Erythroblast (primary cell): ENCODE measurements around the gene SIL1.

Experiments
- DNase-seq, 2 experiments: peaks; one replicate each; lab custom pipeline; 2025; lab: John Stamatoyannopoulos, UW
- GATA1 ChIP-seq: IDR thresholded peaks from 2 replicates; pipeline ENCODE4 v1.6.1; 2011; ENCODE audit warnings: low read depth, mild to moderate bottlenecking, control low read depth, low read length, moderate library complexity
- POLR2A ChIP-seq: IDR thresholded peaks from 2 replicates; pipeline ENCODE4 v1.6.1; 2011; ENCODE audit warnings: mild to moderate bottlenecking, low read length

Gene SIL1

DNA sequence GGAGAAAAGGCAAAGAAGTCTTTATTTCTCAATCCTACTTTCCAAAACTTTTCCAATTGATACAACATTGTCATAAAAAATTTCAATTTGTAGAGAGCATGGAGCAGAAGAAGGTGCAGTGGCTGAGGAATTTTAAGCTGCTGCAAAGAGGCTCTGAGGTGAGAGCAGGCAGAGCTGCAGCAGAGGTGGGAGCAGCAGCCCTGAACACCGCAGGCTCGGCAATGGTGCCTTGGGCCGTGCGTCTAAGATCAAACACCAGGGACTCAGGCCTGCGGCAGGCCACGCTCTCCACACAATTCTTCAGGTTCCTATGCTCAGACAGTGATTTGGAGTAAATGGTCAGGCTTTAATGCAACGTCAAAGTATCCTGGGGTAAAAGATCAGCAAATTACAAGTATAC, 46.3 kb downstream of the SIL1 start:
- TF ChIP-seq GATA1 (no peak), POLR2A (no peak)
- DNase-seq: no peak

DNA sequence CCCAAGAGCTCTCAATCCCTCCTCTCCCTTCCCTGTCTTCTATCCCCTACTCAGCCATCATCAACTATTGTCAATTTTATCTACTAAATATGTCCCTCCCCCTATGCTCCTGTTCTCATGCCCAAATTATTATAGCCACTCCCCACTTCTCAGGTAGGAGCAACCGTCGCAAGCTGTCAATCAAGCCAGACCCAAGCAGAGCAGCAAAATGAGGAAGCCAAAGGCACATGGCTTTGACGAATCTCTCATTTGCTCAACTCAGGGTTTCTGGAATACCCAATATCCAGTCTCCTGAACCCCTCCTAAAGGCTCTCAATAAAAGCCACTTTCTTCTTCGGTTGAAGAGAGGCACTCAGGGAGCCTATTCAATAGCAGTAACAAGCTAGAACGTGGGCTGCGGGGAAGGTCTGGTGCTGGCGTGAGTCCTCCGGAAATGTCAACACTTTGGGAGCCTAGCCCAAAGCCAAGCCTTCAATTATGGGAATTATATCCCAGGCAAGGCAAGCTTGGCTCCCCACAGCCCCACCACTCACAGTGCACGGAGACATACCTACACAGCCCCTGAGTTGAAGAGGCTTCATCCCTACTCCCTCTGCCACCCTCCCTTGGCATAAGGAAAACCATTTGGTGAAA, 47.7 kb downstream of the SIL1 start:
- TF ChIP-seq POLR2A: no peak
- no peak for TF ChIP-seq GATA1

DNA sequence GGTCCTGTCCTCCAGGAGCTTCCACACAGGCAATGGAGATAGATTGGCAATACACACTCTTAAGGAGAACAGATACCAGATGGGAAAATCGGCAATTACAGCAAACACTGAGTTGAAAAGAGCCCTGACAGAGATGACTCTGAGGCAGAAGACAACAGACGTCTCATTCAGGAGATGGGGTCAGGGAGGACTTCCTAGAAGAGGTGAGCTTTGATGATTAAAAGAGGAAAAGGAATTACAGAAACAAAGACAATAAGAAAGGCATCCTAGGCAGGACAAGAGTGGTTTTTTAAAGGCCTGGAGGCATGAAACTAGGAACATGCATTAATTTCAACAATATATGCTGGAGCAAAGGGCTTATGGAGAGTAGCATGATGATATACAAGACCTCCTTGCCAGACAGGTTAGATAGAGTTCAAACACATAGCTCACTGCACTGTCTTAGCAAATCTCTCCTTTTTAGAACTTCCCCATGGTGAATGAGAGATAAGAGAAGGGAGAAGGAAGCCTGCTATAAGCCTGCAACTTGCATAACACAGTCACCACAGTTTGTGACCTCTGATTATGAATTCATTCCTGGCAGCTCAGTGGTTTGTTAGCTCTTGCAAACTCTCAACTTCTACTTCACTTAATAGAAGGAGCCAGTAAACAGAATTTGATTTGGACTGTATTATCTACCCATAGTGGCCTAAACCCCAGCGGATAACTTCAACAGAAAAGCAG, 48.5 kb downstream of the SIL1 start:
- no peak for TF ChIP-seq POLR2A
- no peak for TF ChIP-seq GATA1
- DNase-seq: peak; percentile 12 to 20

More for the DNA sequence above, 47.7 kb downstream of the SIL1 start:
- DNase-seq: no peak

DNA sequence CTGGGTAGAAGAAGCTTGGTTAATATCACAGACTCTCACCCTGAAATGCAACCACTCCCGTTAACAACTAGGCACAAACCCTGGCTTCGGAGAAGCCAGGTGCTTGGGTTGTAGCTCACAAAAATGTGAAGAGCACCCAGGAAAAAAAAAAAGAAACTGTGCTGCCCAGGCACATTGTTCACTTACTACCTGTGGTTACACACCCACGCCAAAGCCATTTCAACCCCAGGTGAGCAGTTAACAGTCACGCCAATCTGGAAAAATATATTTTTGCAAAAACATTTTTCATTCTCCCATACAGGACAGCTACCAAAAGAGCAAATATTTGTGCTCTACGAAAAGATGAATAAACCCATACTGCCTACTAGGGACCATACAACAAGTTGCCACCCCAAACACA, 49.2 kb downstream of the SIL1 start:
- no peak for DNase-seq
- TF ChIP-seq POLR2A (no peak), GATA1 (no peak)

DNA sequence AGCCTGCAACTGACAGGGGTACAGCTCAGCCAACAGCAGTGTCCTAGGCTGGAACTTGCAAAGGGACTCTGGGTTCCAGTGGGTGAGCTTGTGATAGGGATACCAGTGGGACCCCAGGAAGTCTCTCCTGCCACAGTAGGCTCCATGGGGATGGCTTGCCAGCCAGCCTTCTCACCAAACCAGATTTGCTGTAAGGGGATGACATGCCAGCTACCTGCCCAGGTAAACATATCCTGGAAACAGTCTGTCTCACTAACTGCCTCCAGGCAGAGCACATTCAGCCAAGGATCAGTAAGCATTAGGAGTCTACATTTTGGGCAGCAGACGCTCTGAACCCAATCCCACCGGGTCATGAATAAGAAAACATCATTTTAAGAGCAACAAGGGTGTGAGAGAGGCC, 49.9 kb downstream of the SIL1 start:
- DNase-seq: no peak
- TF ChIP-seq POLR2A (no peak), GATA1 (no peak)

DNA sequence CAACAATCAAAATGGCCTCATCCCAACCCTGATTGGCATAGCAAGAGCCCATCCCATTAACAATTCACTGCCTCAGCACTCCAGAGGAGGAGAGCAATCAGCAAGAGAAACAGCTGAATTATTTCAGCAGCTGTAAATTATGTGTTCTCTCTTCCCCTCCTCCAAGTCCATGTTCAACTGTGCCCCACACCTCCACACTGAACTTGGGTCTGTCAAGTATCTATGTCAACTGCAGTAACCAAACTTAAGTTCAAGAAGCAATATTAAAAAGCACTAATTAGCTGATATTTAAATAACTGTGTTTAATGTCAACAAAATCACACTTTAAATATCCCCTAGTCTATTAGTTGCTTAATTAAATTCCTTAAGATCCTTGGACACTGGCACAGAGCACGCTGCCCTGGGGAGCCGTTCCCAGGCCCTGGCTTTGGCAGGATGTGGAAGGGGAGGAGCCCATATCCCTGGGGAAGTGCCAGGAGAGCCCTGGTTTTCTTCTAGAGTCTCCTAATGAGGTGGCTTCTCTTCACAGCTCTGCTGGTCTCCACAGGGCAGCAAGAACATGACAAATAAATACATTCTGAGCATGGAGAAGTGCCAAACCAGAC, 50.6 kb downstream of the SIL1 start:
- no peak for DNase-seq
- TF ChIP-seq POLR2A (no peak), GATA1 (no peak)

DNA sequence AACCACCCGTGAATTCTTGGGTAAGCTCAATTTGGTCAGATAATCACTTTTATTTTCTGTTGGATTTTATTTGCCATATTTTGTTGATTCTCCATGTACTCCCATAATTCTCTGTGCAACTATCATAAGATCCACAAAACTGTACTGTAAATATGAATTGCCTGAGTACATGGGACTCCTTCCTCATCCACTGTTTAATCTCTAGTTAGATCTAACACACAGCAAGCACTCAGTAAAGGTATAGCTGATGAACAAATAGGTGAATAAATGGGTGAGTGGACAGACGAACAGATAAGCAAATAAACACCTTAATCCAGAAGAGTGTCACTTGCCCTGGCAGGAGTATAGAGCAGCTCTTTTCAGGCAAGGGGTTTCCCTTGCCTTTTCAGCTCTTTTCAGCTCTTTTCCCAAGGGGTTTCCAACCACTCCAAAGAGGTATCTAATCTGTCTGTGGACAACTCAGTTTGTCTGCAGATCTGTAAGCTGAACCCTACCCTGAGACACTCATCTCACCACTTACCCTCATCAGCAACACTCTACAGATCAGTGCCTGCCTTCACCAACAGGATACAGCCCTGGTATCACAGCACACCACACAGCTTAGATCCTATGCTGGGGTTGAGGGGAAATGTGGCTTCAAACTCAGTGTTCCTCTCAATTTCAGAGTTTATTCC, 51.2 kb downstream of the SIL1 start:
- TF ChIP-seq GATA1 (no peak), POLR2A (no peak)
- no peak for DNase-seq

DNA sequence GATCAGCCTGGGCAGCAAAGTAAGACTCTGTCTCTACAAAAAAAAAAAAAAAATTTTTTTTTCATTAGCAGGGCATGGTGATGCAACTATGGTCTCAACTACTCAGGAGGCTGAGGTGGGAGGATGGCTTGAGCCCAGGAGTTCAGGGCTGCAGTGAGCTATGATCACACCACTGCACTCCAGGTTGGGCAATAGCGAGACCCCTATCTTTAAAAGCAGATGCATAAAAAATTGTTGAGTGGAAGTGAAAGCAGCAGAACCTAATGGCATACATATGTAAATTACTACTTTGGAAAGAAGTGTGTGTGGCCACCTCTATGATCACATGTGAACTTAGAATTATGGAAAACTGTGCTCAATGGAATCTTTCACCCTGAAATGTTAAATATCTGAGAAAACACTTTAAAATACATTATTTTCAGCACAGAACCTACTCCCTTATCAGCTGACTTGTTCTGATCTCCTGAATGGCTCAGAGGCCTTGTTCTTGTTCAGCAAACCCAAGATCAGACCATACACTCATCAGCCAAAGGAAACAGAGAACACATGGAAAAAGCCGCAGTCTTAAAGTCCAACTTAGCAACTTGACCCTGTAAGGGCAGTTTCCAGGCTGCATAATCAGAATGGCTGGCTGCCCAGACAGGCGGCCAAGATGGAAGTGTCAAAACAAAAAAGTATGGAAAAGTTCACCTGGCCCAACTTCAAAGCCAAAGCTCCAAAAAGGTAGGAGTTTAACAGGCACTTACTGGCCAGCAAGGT, 56.5 kb downstream of the SIL1 start:
- peak; percentile 30 to 32 for DNase-seq
- TF ChIP-seq POLR2A: no peak
- no peak for TF ChIP-seq GATA1

DNA sequence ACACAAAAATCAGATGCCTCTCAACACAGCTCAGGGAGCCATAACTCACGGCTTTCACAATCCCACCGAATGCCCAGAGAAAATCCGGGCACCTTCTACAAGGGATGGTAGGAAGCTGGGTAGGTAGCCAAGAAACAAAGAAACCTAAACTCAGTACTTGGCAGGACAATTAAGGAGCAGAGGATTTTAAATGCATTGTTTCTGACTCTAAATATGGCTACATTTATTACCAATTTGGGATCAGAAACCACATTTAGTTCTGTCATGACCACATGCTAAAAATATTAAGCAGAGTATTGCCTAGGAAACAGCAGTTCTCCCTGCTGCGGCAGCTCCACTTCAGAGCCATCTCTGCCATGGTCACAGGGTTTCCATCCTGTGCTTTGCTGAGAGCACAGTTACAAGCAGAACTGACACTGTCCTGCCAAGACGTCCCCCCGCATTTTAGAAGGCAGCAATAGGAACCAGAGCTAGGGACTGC, 57.5 kb downstream of the SIL1 start:
- DNase-seq: no peak

DNA sequence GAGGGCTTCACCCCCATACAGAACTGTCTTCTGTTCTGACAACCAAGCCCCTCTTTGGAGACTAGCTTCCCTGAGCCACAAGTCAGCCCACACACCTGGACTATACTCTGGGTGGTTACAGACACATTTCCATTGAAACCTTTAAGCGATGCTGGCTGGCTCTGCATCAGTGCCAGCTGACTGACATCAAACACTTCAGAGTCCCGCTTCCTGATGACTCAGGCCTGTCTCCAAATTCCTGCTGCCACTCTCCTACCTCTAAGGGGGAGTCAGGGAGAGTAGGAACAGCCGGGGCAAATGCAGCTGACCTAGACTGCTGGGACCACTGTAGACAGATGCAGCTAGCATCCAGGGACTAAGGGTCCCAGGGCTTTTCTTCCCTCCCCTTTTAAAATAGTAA, 59.4 kb downstream of the SIL1 start:
- no peak for DNase-seq
- no peak for TF ChIP-seq GATA1
- TF ChIP-seq POLR2A: no peak

More for the DNA sequence above, 57.5 kb downstream of the SIL1 start:
- TF ChIP-seq POLR2A (no peak), GATA1 (no peak)

DNA sequence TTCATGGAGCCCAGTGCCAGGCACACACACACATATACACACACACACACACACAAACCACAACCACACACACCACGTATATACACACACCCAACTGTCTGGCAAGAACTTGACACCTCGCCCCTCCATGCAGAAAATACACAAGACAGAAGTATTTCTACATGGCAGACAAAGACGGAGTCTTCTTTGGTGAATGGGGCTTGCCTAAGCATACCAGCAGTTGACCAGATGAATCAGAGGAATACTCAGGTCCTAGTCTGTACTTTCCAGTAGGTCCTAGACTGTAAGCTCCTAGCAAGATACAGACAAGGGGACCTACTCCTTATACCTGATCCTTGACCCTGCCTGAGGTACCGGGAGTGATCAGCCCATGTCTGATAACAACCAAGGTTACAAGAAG, 60.1 kb downstream of the SIL1 start:
- DNase-seq: no peak
- TF ChIP-seq GATA1 (no peak), POLR2A (no peak)

DNA sequence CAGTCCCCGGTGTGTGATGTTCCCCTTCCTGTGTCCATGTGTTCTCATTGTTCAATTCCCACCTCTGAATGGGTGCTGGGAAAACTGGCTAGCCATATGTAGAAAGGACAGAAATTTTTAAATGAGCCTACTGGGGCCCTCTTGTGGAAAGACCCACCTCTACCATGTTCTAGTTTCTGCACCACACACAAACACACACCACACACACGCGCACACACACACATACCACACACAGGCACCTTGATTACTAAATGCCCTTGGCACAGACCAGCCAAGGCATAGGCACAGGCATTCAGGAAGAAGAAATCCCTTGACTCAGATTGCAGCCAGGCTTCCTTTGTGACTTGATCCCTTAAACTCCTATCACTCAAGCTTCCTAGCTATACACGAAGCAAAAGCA, 60.5 kb downstream of the SIL1 start:
- TF ChIP-seq GATA1 (no peak), POLR2A (no peak)
- peak; percentile 11 to 21 for DNase-seq

DNA sequence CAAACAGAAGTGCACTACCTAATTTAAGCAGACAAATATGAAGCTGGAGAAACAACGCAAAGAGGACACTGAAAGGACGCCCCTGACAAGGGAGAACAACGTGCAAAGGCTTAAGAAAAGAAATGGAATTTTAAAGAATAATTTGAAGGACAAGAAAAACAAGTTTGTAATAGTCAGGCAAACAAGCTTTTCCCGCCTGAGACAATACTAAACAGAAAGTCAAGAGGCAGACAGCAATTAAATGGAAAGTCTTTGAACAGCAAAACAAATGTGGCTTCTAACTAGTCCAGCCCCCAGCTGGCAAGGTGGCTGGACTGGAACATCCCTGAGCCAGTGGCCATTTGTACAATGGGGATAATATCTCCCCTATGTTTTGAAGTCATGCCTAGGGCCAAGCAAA, 63.3 kb downstream of the SIL1 start:
- TF ChIP-seq POLR2A (no peak), GATA1 (no peak)
- DNase-seq: no peak

DNA sequence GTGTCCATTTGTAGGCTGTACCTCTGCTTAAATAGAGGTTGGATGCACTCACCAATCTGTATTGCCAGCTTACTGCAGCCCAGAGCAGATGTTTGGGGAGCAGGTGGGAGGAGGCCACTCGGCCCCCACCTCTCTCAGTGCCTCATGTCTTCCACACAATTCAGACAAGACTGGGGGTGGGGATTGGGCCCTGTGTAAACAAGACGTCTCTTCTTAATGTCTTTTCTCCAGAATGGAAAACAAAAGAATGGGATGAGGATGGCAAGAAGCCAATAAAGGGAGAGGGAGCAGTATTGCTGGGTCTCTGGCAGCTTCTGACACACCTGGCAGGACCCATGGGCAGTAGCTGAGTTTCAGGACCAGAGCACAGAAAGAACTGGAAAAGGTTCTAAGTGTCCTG, 64.9 kb downstream of the SIL1 start:
- TF ChIP-seq GATA1 (no peak), POLR2A (no peak)
- DNase-seq: no peak
